Neutrophil (primary cell): ENCODE results near the gene RNF40.

ENCODE experiments used
- H3K27ac ChIP-seq: fragments of 200-600 bp; sonication (generic); 2 replicates; pipeline ENCODE4 v1.5.1; 2016; ENCODE audit warnings: mild to moderate bottlenecking, moderate library complexity
- H3K27me3 ChIP-seq: fragments of 200-600 bp; sonication (generic); 2 replicates; pipeline ENCODE4 v1.6.0; 2016; ENCODE audit warnings: mild to moderate bottlenecking
- H3K36me3 ChIP-seq: fragments of 200-600 bp; sonication (generic); 2 replicates; pipeline ENCODE4 v1.5.1; 2017
- H3K4me1 ChIP-seq, 2 experiments: fragments of 200-600 bp in 1 of 2; sonication (generic) in 1 of 2; 1 replicate in 1 of 2; 2 replicates in 1 of 2; pipeline versions ENCODE4 v1.5.1 to v1.6.1; 2013 to 2016; ENCODE audit warnings: low read depth in 1 of 2, low read length in 1 of 2, mild to moderate bottlenecking in 1 of 2, moderate library complexity in 1 of 2; ENCODE audit not compliant: control insufficient read depth in 1 of 2, insufficient read depth in 1 of 2
- H3K4me3 ChIP-seq, 2 experiments: fragments of 200-600 bp in 1 of 2; sonication (generic) in 1 of 2; 1 replicate in 1 of 2; 2 replicates in 1 of 2; pipeline ENCODE4 v1.5.1; 2013 to 2016; ENCODE audit warnings: low read depth in 1 of 2, low read length in 1 of 2, mild to moderate bottlenecking in 1 of 2, moderate library complexity in 1 of 2
- H3K9me3 ChIP-seq: fragments of 200-600 bp; sonication (generic); 2 replicates; pipeline ENCODE4 v1.5.1; 2016
- CTCF ChIP-seq: fragments of 200-600 bp; sonication (generic); IDR thresholded peaks from 2 replicates; pipeline ENCODE4 v1.5.1; 2016; ENCODE audit warnings: antibody characterized with exemption

RNF40 gene

GRCh38 chr16:30721606-30722005 is 40.5 kb upstream of the RNF40 start:
- Histone ChIP-seq H3K27me3 (no peaks in the 10 kb centered on the region), H3K4me3 (no peak overlapping the region), H3K4me1 (peaks cover 16 to 18% of the 10 kb centered on the region in 2 experiments), H3K36me3 (peaks cover 71% of the 10 kb centered on the region), H3K9me3 (no peaks in the 10 kb centered on the region), H3K27ac (peak overlapping the region; percentile 21)
- TF ChIP-seq CTCF, result no peak

GRCh38 chr16:30722443-30722842 is 39.7 kb upstream of the RNF40 start:
- peaks cover 64% of the 10 kb centered on the region for H3K36me3 ChIP-seq
- no peaks in the 10 kb centered on the region for H3K9me3 ChIP-seq

GRCh38 chr16:30722916-30723315 is 39.2 kb upstream of the RNF40 start:
- TF ChIP-seq CTCF, result no peak
- H3K36me3 ChIP-seq, result peaks cover 64% of the 10 kb centered on the region
- no peaks in the 10 kb centered on the region for H3K27me3 ChIP-seq
- H3K4me1 ChIP-seq, result peaks cover 16 to 18% of the 10 kb centered on the region in 2 experiments
- H3K27ac ChIP-seq, result peak overlapping the region; percentile 87
- no peak overlapping the region for H3K4me3 ChIP-seq
- no peaks in the 10 kb centered on the region for H3K9me3 ChIP-seq

More at GRCh38 chr16:30722443-30722842, 39.7 kb upstream of the RNF40 start:
- TF ChIP-seq CTCF, result no peak
- Histone ChIP-seq H3K27ac (peak overlapping the region; percentile 21), H3K4me1 (peaks cover 16 to 18% of the 10 kb centered on the region in 2 experiments), H3K4me3 (no peak overlapping the region), H3K27me3 (no peaks in the 10 kb centered on the region)

- Histone ChIP-seq H3K27ac (peak overlapping the region; percentile 87), H3K4me3 (no peak overlapping the region), H3K4me1 (peaks cover 24% of the 10 kb centered on the region in 2 experiments), H3K9me3 (no peaks in the 10 kb centered on the region), H3K36me3 (peaks cover 60% of the 10 kb centered on the region), H3K27me3 (no peaks in the 10 kb centered on the region)
- no peak for TF ChIP-seq CTCF
Measured at GRCh38 chr16:30723725-30724355, 38.3 kb upstream of the RNF40 start.

- TF ChIP-seq CTCF, result no peak
- Histone ChIP-seq H3K27me3 (no peaks in the 10 kb centered on the region), H3K36me3 (peaks cover 60% of the 10 kb centered on the region), H3K4me1 (peaks cover 29 to 30% of the 10 kb centered on the region in 2 experiments), H3K9me3 (no peaks in the 10 kb centered on the region), H3K4me3 (peak overlapping the region in 1 of 2 experiments; percentile 36), H3K27ac (peak overlapping the region; percentile 87)
Measured at GRCh38 chr16:30724641-30725417, 37.3 kb upstream of the RNF40 start.
